Activated T-helper 1 cell treated with anti-CD3 and anti-CD28 coated beads, Interleukin-12 subunit alpha, Interleukin-12 subunit beta, Interleukin-2, Interleukin-4 antibody, amounts not matched to agents 30 ng/mL and 10 ng/mL and 1 ng/mL, durations not matched to agents 14 hours and 24 hours and 36 hours (primary cell): Measurements from ENCODE around the gene ATP6V1F. TPM values are rescaled to one million over a fixed set of nuclear protein-coding genes. Genes with fewer than 3 reads are reported as not detected.
A peak's percentile ranks its signal among the peaks of the same experiment; 100 is the strongest.

Experiments used
- DNase-seq: peaks from one replicate; pipeline ENCODE4 v3.0.0; 2021; ENCODE audit warnings: low spot score
- H3K27ac Mint-ChIP-seq: one replicate; pipeline ENCODE4 v1.8.0; 2021; ENCODE audit warnings: mild to moderate bottlenecking, mixed read lengths
- H3K27me3 Mint-ChIP-seq: one replicate; pipeline ENCODE4 v1.8.0; 2022; ENCODE audit warnings: mild to moderate bottlenecking, moderate library complexity, mixed read lengths; ENCODE audit not compliant: insufficient read depth
- H3K36me3 Mint-ChIP-seq: one replicate; pipeline ENCODE4 v1.8.0; 2021; ENCODE audit warnings: low read depth, mixed read lengths
- H3K4me1 Mint-ChIP-seq: one replicate; pipeline ENCODE4 v1.8.0; 2021; ENCODE audit warnings: low read depth, mixed read lengths
- H3K4me3 Mint-ChIP-seq: one replicate; pipeline ENCODE4 v1.8.0; 2021; ENCODE audit warnings: mild to moderate bottlenecking, moderate library complexity, mixed read lengths
- H3K9me3 Mint-ChIP-seq: one replicate; pipeline ENCODE4 v1.8.0; 2021; ENCODE audit warnings: mixed read lengths
- intact Hi-C: fragments of 100-400 bp; cut with micrococcal nuclease; formaldehyde crosslinking; loops from one replicate; pipeline ENCODE4 v1.15.1; 2024
- total RNA-seq: library from RNA; stranded (reverse); gene quantifications from 2 replicates; pipeline ENCODE4 v1.2.3, GENCODE V29; 2022

ATP6V1F gene
- total RNA-seq, 1 donor from 2014 or later, result 131 TPM

DNA sequence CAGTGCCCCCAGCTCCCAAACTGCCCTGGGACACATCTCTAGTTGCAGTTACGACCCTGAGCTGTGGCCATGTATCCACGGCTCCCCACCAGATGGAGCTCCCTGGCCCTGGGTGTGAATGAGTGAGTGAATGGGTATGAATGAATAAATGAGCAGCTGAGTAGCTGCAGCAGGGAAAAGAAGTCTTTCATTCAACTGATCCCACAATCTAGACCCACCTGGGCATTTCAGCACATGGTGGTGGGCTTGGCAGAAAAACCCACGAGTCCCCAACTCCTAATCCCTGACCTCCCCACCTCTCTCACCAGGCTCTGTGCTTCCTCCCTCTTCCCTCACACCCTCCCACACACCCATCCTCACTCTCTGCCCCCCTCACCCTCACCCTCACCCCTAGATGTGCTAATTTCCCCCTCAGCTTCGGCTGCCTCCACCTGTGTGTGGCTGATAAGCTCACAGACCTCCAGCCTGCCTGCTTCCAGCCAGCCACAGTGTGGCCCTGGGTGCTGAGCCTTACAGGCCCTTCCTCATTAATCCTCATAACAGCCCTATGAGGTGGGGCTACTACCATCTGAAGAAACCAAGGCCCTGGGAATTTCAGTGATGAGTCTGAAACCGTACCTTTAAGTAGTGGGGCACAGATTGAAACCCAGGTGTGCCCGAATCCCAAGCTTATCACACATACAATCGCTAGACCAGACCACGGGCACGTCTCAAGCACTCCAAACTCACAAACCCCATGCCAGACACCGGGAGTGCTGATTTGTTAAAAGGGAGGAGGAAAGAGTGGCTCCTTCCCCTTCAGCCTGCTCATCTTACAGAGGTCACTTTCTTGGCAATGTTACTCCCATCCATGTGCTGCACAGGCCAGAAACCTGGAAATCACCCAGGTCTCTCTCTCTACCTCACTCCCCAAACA, 2.2 kb upstream of the ATP6V1F start:
- H3K9me3 Mint-ChIP-seq, result no peaks in the 10 kb centered on the region
- no peak for DNase-seq

GRCh38 chr7:128861957-128862570, 592 bp upstream of the ATP6V1F start:
- no peak for DNase-seq
- Mint-ChIP-seq H3K36me3 (peaks cover 24% of the 10 kb centered on the region), H3K9me3 (no peaks in the 10 kb centered on the region), H3K27ac (peak overlapping the region; percentile 96), H3K4me3 (peak overlapping the region; percentile 99), H3K4me1 (peaks cover 19% of the 10 kb centered on the region), H3K27me3 (no peaks in the 10 kb centered on the region)
- intact Hi-C loops, result loop anchor here (1.0 to 2.0 kb wide), 7 partner anchors 71 to 519 kb away; partner anchors contain the start of genes AHCYL2, CALU, CCDC136 and IMPDH1

More for the DNA sequence above, 2.2 kb upstream of the ATP6V1F start:
- no peaks in the 10 kb centered on the region for H3K27me3 Mint-ChIP-seq
- H3K4me1 Mint-ChIP-seq, result peaks cover 19% of the 10 kb centered on the region
- no peak overlapping the region for H3K4me3 Mint-ChIP-seq
- H3K27ac Mint-ChIP-seq, result peak overlapping the region; percentile 14
- intact Hi-C loops, result no loop called here
- peaks cover 14% of the 10 kb centered on the region for H3K36me3 Mint-ChIP-seq

GRCh38 chr7:128863433-128863989, 855 bp downstream of the ATP6V1F start:
- Mint-ChIP-seq H3K4me3 (peak overlapping the region; percentile 99), H3K27ac (peak overlapping the region; percentile 96), H3K27me3 (no peaks in the 10 kb centered on the region), H3K36me3 (peaks cover 30% of the 10 kb centered on the region), H3K9me3 (no peaks in the 10 kb centered on the region), H3K4me1 (peaks cover 19% of the 10 kb centered on the region)
- intact Hi-C loops, result loop anchor here (1.0 to 2.0 kb wide), 7 partner anchors 20 to 521 kb away; partner anchors contain the start of genes AHCYL2, IMPDH1, RBM28 and TNPO3
- DNase-seq, result peak; percentile 31

DNA sequence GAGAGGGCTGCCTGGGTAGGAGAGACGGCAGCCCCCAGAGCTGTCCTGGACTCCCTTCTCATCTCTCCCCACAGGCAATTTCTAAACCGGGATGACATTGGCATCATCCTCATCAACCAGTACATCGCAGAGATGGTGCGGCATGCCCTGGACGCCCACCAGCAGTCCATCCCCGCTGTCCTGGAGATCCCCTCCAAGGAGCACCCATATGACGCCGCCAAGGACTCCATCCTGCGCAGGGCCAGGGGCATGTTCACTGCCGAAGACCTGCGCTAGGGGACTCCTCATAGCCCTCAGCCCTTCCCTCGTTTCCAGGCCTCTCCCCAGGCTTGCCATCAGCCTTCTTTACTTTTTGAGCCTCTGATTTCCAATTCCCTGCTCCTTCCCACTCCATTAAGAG, 2.6 kb downstream of the ATP6V1F start:
- Mint-ChIP-seq H3K36me3 (peaks cover 30% of the 10 kb centered on the region), H3K27me3 (peaks cover 4% of the 10 kb centered on the region), H3K27ac (no peak overlapping the region), H3K4me1 (peaks cover 23% of the 10 kb centered on the region), H3K9me3 (no peaks in the 10 kb centered on the region), H3K4me3 (peak overlapping the region; percentile 19)
- no peak for DNase-seq
- intact Hi-C loops, result no loop called here

DNA sequence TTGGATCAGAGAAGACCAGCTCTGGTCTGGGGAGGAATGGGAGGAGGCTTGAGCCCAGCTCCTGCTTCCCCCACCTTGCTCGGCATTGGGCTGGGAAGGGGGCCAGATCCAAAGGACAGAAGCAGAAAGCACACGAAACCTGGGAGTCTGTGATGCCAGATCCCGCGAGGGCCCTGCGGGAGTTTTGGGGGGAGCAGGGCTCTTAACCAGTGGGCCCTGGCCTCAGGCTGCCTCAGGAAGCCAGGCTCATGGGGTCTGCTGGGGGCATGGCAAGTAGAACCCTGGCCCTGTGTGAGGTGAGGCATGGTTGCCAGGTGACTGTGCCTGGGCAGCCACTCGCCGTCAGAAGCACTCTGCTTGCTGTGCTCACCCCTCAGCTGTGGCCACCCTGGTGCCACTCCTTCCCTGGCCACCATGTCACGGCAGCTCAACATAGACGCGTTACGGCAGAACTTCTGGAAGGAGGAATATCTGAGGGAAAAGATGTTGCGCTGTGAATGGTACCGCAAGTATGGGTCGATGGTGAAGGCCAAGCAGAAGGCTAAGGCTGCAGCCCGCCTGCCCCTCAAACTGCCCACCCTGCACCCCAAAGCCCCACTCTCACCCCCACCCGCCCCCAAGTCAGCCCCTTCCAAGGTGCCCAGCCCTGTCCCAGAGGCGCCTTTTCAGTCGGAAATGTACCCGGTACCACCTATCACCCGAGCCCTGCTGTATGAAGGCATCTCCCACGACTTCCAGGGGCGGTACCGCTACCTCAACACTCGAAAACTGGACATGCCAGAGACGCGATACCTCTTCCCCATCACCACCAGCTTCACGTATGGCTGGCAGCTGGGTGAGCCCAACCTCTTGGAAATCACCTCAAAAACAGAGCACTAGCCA, 3.6 kb downstream of the ATP6V1F start:
- Mint-ChIP-seq H3K4me1 (peaks cover 20% of the 10 kb centered on the region), H3K36me3 (peaks cover 30% of the 10 kb centered on the region), H3K4me3 (no peak overlapping the region), H3K27me3 (peaks cover 13% of the 10 kb centered on the region), H3K9me3 (no peaks in the 10 kb centered on the region), H3K27ac (no peak overlapping the region)
- intact Hi-C loops, result no loop called here
- no peak for DNase-seq

- H3K4me1 Mint-ChIP-seq, result peaks cover 16% of the 10 kb centered on the region
- DNase-seq, result no peak
- peaks cover 19% of the 10 kb centered on the region for H3K27me3 Mint-ChIP-seq
- H3K4me3 Mint-ChIP-seq, result peak overlapping the region; percentile 23
- intact Hi-C loops, result no loop called here
- no peaks in the 10 kb centered on the region for H3K9me3 Mint-ChIP-seq
- no peak overlapping the region for H3K27ac Mint-ChIP-seq
- H3K36me3 Mint-ChIP-seq, result peaks cover 30% of the 10 kb centered on the region
Observed at GRCh38 chr7:128867241-128867640, 4.6 kb downstream of the ATP6V1F start.

GRCh38 chr7:128867842-128868623, 5.4 kb downstream of the ATP6V1F start:
- peaks cover 27% of the 10 kb centered on the region for H3K36me3 Mint-ChIP-seq
- peaks cover 12% of the 10 kb centered on the region for H3K4me1 Mint-ChIP-seq
- H3K9me3 Mint-ChIP-seq, result no peaks in the 10 kb centered on the region
- no peak overlapping the region for H3K27ac Mint-ChIP-seq
- intact Hi-C loops, result no loop called here
- H3K27me3 Mint-ChIP-seq, result peaks cover 19% of the 10 kb centered on the region
- DNase-seq, result no peak
- peak overlapping the region; percentile 40 for H3K4me3 Mint-ChIP-seq

DNA sequence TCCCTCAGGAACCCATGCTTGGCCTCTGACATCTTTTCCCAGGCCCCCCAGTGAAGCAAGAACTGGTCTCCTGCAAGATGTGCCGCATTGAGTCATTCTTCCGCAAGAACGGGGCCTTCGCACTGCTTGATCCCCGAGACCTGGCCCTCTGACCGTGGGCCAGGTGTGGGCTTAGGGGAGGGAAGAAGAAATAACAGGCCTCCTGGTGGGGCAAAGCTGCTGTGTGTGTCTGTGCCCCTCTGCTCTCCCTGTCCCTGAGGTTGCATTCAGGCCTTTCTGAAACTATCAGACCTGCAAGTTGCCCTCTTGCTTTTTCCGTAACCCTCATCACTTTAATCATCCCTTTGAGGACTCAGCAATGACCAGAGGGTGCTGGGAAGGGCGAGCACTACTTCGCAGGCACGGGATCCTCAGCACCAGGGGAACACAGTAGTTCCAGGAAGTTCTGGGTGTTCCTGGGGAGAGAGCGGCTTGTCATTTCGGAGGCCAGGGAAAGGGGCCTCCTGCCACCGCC, 6.0 kb downstream of the ATP6V1F start:
- Mint-ChIP-seq H3K4me3 (peak overlapping the region; percentile 1), H3K9me3 (no peaks in the 10 kb centered on the region), H3K36me3 (peaks cover 26% of the 10 kb centered on the region), H3K27me3 (peaks cover 19% of the 10 kb centered on the region), H3K27ac (no peak overlapping the region), H3K4me1 (peaks cover 9% of the 10 kb centered on the region)
- intact Hi-C loops, result no loop called here
- no peak for DNase-seq

GRCh38 chr7:128869138-128869943, 6.7 kb downstream of the ATP6V1F start:
- intact Hi-C loops, result no loop called here

GRCh38 chr7:128869944-128870285, 7.3 kb downstream of the ATP6V1F start:
- Mint-ChIP-seq H3K4me1 (peaks cover 6% of the 10 kb centered on the region), H3K4me3 (peak overlapping the region; percentile 79), H3K27me3 (peaks cover 19% of the 10 kb centered on the region), H3K36me3 (peaks cover 21% of the 10 kb centered on the region), H3K9me3 (no peaks in the 10 kb centered on the region), H3K27ac (no peak overlapping the region)
- DNase-seq, result no peak
- intact Hi-C loops, result no loop called here

More at GRCh38 chr7:128869138-128869943, 6.7 kb downstream of the ATP6V1F start:
- Mint-ChIP-seq H3K27me3 (peaks cover 19% of the 10 kb centered on the region), H3K36me3 (peaks cover 24% of the 10 kb centered on the region), H3K4me1 (peaks cover 6% of the 10 kb centered on the region), H3K27ac (no peak overlapping the region), H3K9me3 (no peaks in the 10 kb centered on the region), H3K4me3 (no peak overlapping the region)
- DNase-seq, result peak; percentile 35

- no peak for DNase-seq
- intact Hi-C loops, result no loop called here
- Mint-ChIP-seq H3K27me3 (peaks cover 21% of the 10 kb centered on the region), H3K36me3 (peaks cover 11% of the 10 kb centered on the region), H3K4me1 (peaks cover 6% of the 10 kb centered on the region), H3K9me3 (no peaks in the 10 kb centered on the region), H3K4me3 (peak overlapping the region; percentile 79), H3K27ac (no peak overlapping the region)
Observed at GRCh38 chr7:128871050-128871449, 8.4 kb downstream of the ATP6V1F start.
